ENCODE measurements around the gene SLC7A6. TPM values are rescaled to one million over a fixed set of nuclear protein-coding genes. Genes with fewer than 3 reads are reported as not detected.

SLC7A6 gene
- total and polyA plus RNA-seq, 2 experiments from 2014 or later = 20.5 to 29.7 TPM

GRCh38 chr16:68257251-68257905 is 6.9 kb upstream of the SLC7A6 start:
- Histone ChIP-seq H3K79me2 (no peaks in the 10 kb centered on the region), H3K27ac (peak overlapping the region; percentile 97), H4K20me1 (ENCODE audit: insufficient read depth, poor library complexity, severe bottlenecking) (no peaks in the 10 kb centered on the region), H3K9me2 (replicated peaks; ENCODE audit: insufficient read depth) (no peaks in the 10 kb centered on the region), H3K4me2 (peak overlapping the region; percentile 57), H3K9me3 (ENCODE audit: low read depth) (no peaks in the 10 kb centered on the region), H3K36me3 (replicated peaks; ENCODE audit: insufficient read depth, low read depth) (no peaks in the 10 kb centered on the region), H3K4me3 (no peak overlapping the region), H3K4me1 (ENCODE audit: insufficient read depth) (peaks cover 17% of the 10 kb centered on the region), H2AFZ (peak overlapping the region; percentile 31), H3K27me3 (no peaks in the 10 kb centered on the region)
- WGBS (ENCODE audit: low lambda C conversion rate, missing lambda C conversion rate) = 89% methylated on average over 6 of the region's 6 CpGs
- DNase-seq (ENCODE audit: low spot score) = no peak
- TF ChIP-seq CTCF (IDR thresholded peaks at IDR 0.05; ENCODE audit: poor library complexity) = no peak
- no peak for TF ChIP-seq EZH2phosphoT487 (IDR thresholded peaks at IDR 0.05; ENCODE audit: low read depth, severe bottlenecking, unreplicated experiment)
- no peak for TF ChIP-seq EZH2 (IDR thresholded peaks at IDR 0.05; ENCODE audit: borderline replicate concordance)

GRCh38 chr16:68257906-68258800 is 6.2 kb upstream of the SLC7A6 start:
- Histone ChIP-seq H3K79me2 (no peaks in the 10 kb centered on the region), H3K9me2 (replicated peaks; ENCODE audit: insufficient read depth) (no peaks in the 10 kb centered on the region), H3K27ac (peak overlapping the region; percentile 97), H3K9me3 (ENCODE audit: low read depth) (no peaks in the 10 kb centered on the region), H3K27me3 (no peaks in the 10 kb centered on the region), H2AFZ (peak overlapping the region; percentile 31), H3K4me2 (peak overlapping the region; percentile 57), H3K36me3 (replicated peaks; ENCODE audit: insufficient read depth, low read depth) (no peaks in the 10 kb centered on the region), H3K4me3 (no peak overlapping the region), H4K20me1 (ENCODE audit: insufficient read depth, poor library complexity, severe bottlenecking) (no peaks in the 10 kb centered on the region), H3K4me1 (ENCODE audit: insufficient read depth) (peaks cover 17% of the 10 kb centered on the region)
- peak; percentile 87 for DNase-seq (ENCODE audit: low spot score)
- TF ChIP-seq EZH2phosphoT487 (IDR thresholded peaks at IDR 0.05; ENCODE audit: low read depth, severe bottlenecking, unreplicated experiment) (no peak), CTCF (IDR thresholded peaks at IDR 0.05; ENCODE audit: poor library complexity) (no peak)
- WGBS (ENCODE audit: low lambda C conversion rate, missing lambda C conversion rate) = 50% methylated on average over 13 of the region's 13 CpGs

- no peak overlapping the region for H3K4me2 ChIP-seq
- 94% methylated on average over 26 of the region's 27 CpGs for WGBS (ENCODE audit: low lambda C conversion rate, missing lambda C conversion rate)
- peaks cover 17% of the 10 kb centered on the region for H3K4me1 ChIP-seq (ENCODE audit: insufficient read depth)
- peaks cover 5% of the 10 kb centered on the region for H3K79me2 ChIP-seq
- H3K4me3 ChIP-seq = no peak overlapping the region
- no peaks in the 10 kb centered on the region for H4K20me1 ChIP-seq (ENCODE audit: insufficient read depth, poor library complexity, severe bottlenecking)
- DNase-seq (ENCODE audit: low spot score) = no peak
- no peaks in the 10 kb centered on the region for H3K9me2 ChIP-seq (replicated peaks; ENCODE audit: insufficient read depth)
- H3K9me3 ChIP-seq (ENCODE audit: low read depth) = no peaks in the 10 kb centered on the region
- H3K27ac ChIP-seq = no peak overlapping the region
- no peak overlapping the region for H2AFZ ChIP-seq
- TF ChIP-seq CTCF (IDR thresholded peaks at IDR 0.05; ENCODE audit: poor library complexity) (no peak), EZH2 (IDR thresholded peaks at IDR 0.05; ENCODE audit: borderline replicate concordance) (no peak)
- H3K27me3 ChIP-seq = no peaks in the 10 kb centered on the region
- no peaks in the 10 kb centered on the region for H3K36me3 ChIP-seq (replicated peaks; ENCODE audit: insufficient read depth, low read depth)
Measured at GRCh38 chr16:68259007-68259825, 5.1 kb upstream of the SLC7A6 start.
